GM21515 (cell line): ENCODE data around the gene CCL19.
A peak's percentile ranks its signal among the peaks of the same experiment; 100 is the strongest.
"Not testable (repeated sequence)": the region's sequence is repeated elsewhere in the genome, so short reads cannot be mapped to it uniquely, and the experiment has no call there.

Experiments used
- ATAC-seq: cut with Tn5 transposase; IDR thresholded peaks from one replicate; pipeline ENCODE4 v1.9.1; 2021; ENCODE audit not compliant: unreplicated experiment

CCL19 gene

GRCh38 chr9:34690983-34691935, at the start of gene CCL19:
TSS of gene CCL19 (minus strand) at chr9:34691276. CDS start at chr9:34691139, 137 bp downstream.
- no peak for ATAC-seq

GRCh38 chr9:34740176-34740575, 49.1 kb upstream of the CCL19 start:
- ATAC-seq, result not testable (repeated sequence)

GRCh38 chr9:34737677-34738260, 46.7 kb upstream of the CCL19 start:
- ATAC-seq, result no peak

- no peak for ATAC-seq
Observed at GRCh38 chr9:34734720-34735119, 43.6 kb upstream of the CCL19 start.

GRCh38 chr9:34732886-34733285, 41.8 kb upstream of the CCL19 start:
- no peak for ATAC-seq

GRCh38 chr9:34732478-34732877, 41.4 kb upstream of the CCL19 start:
- ATAC-seq, result no peak

- no peak for ATAC-seq
Observed at GRCh38 chr9:34723141-34723540, 32.1 kb upstream of the CCL19 start.

GRCh38 chr9:34719769-34720025, 28.6 kb upstream of the CCL19 start:
- not testable (repeated sequence) for ATAC-seq

GRCh38 chr9:34719021-34719768, 28.1 kb upstream of the CCL19 start:
- no peak for ATAC-seq

GRCh38 chr9:34717996-34718614, 27.0 kb upstream of the CCL19 start:
- no peak for ATAC-seq

GRCh38 chr9:34716711-34717110, 25.6 kb upstream of the CCL19 start:
- no peak for ATAC-seq

- no peak for ATAC-seq
Observed at GRCh38 chr9:34715639-34716215, 24.7 kb upstream of the CCL19 start.

GRCh38 chr9:34714007-34714406, 22.9 kb upstream of the CCL19 start:
- no peak for ATAC-seq

- no peak for ATAC-seq
Observed at GRCh38 chr9:34712140-34712539, 21.1 kb upstream of the CCL19 start.

- ATAC-seq, result no peak
Observed at GRCh38 chr9:34710023-34710422, 18.9 kb upstream of the CCL19 start, which contains the start of gene CCL21. TSS of gene CCL21 (minus strand) at chr9:34710136. CDS start at chr9:34710066, 70 bp downstream.

- no peak for ATAC-seq
Observed at GRCh38 chr9:34709196-34709978, 18.3 kb upstream of the CCL19 start.

GRCh38 chr9:34707130-34707529, 16.1 kb upstream of the CCL19 start:
- ATAC-seq, result no peak

- peak; percentile 68 for ATAC-seq
Observed at GRCh38 chr9:34701769-34702736, 11.0 kb upstream of the CCL19 start.
